HK-2 (cell line): Measurements from ENCODE around the gene THRB.
A peak's percentile ranks its signal among the peaks of the same experiment; 100 is the strongest.

Source experiments
- DNase-seq: peaks from one replicate; pipeline ENCODE4 v3.0.0-alpha.2; 2018; ENCODE audit not compliant: unreplicated experiment

The THRB gene

DNA sequence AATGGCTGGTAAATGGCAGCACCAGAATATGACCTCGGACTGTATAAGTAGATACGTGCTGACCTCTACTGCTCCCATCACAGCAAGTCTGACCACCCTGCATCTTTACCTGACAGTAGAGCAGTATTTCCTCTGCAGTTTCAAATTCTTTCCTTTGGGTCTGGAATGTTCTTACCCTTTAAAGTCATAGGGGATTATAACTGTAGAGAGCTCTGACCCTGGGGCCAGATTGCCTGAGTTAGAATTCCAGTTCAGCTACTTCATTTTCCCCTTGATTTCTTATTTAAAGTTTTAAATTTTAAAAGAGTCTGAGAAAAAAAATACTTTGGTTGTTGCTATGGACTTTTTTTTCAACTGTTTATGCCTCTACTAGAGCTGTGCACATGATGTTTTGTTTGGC lies 311.9 kb downstream of the THRB start:
- DNase-seq: no peak

DNA sequence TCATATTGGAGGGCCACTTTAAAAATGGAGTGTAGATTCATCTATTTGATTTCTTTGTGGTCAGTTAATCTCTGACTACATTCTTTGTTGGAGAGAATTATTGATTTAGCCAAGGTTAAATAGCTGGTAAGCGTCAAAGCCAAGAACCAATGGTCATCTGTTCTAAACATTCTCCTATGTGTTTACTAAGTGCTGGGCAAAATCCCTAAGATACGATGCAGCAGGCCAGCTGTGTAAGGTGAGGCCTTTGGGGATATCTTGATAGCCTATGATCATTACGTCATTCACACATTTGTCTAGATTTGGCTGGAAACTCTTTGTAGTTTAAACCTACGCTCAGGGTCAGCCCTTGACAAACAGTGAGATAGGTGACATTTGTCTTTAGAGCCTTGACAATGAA lies 313.4 kb downstream of the THRB start:
- no peak for DNase-seq

DNA sequence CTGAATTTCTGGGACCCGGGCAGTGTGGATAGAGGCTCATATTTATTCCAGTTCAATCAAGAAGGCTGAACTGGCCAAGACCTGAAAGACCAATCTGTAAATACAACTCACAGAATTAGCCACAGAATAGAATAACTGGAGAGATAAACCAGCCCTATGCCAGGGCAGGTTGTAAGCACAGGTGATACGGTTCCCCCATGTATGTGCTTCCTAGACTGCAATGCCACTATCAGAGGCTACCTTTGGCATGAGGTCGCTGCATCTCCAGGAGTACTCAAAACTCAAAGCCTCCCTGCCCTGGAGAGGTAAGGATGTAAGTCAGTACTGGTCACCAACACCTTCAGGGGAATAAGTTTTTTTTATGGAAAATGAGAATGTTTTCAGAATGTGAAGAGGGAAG lies 314.0 kb downstream of the THRB start:
- DNase-seq: no peak

DNA sequence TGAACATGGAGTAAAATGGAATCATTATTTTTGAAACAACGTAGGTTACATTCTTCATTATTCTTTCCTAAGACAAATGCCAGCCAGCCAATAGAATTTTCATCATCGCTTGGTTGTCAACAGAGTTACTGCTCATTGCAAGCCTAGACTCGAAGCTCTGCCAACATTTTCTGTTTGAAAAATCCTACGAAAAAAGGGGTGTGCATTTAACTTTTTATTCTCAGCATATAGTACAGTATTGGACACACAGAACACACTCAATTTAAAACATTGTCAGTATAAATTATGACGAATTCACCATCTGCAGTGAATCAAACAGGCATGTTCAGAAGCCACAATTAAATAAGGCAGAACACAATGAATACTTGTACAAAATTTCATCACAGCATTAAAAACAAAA lies 317.4 kb downstream of the THRB start:
- DNase-seq: no peak

DNA sequence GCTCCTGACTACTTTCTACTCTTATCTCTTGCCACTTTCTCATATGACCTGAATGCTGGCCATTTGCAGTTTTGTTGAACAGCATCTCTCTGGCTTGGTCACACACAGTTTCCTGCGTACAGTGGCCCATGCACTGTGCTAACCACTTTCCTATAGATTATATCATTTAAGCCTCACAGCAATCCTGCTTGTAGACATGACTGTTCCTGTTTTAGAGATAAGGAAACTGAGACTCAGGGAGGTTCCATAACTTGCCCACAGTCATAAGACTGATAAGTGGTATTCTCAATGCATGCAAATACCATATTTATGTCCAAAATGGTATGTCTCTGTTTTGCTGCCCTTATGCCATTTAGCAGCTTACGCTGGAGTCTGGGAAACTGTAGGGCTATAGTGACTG lies 320.0 kb downstream of the THRB start:
- no peak for DNase-seq

DNA sequence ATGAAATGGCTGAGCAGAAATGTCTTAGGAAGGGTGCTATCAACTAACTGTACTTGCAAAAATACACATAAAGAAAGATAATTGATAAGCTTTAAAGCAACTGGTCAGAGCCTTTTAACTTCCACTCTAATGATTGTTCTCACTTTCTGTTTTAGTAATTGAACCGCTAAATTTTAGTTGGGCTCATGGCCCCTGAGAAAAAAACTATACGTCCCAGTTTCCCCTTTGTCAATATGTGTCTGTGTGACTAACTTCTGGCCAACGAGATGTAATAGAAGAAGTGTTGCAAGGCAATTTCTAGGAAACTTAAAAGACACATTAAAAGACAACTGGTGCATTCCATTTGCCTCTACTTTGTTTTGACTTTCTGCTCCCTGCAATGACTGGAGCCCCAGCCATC lies 325.7 kb downstream of the THRB start:
- no peak for DNase-seq

DNA sequence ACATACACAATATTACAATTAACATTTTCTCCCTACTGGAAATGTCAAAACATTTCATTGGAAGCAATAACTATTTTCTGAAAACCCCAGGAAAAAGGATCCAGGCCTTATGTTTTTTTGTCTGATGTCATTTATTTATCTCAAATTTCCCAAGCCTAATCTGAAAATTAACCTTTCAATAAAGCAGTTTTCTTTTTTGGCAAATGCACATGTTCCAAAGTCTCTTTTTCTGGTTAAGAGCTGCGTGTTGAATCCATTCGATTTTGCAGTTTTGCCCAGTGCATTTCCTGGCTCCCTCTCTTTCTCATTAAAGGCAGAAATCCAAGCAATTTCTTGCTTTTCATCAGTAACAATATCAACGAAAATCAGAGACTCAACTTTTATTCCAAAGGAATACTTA lies 327.2 kb downstream of the THRB start:
- DNase-seq: no peak

DNA sequence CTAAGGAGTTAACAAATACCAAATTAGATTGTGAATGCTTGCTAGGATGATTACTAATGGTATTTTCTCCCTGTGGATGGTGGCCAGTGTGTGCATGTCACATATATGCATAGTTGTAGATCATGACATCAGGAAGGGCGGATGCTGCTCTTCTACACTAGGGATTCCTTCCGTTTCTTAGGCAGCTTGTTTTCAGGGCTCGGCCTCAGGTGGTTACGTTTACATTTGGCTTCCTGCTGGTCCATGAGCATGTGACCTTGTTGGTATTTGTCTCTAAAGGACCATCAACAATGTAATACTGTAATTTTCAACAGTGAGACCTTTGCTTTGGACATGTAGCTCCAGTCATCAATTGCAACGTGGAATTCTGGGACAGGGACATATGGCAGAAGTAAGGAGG lies 328.1 kb downstream of the THRB start:
- no peak for DNase-seq

DNA sequence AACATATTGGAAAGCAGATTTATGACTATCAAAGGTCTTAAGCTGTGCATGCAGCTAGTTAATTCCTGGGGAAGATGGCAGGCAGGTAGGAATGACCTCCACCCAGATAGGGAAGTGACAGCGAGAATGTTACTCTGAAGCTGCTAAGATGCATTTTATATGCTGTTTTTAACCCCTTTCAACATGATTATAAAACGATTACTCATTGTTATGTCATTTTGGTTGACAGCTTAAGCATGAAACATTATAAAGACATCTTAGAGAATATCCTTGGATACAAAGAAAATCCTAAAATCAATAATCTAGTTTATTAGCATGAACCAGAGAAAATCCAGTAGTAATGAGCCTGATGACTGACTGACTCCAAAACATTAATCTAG lies 329.1 kb downstream of the THRB start:
- no peak for DNase-seq

DNA sequence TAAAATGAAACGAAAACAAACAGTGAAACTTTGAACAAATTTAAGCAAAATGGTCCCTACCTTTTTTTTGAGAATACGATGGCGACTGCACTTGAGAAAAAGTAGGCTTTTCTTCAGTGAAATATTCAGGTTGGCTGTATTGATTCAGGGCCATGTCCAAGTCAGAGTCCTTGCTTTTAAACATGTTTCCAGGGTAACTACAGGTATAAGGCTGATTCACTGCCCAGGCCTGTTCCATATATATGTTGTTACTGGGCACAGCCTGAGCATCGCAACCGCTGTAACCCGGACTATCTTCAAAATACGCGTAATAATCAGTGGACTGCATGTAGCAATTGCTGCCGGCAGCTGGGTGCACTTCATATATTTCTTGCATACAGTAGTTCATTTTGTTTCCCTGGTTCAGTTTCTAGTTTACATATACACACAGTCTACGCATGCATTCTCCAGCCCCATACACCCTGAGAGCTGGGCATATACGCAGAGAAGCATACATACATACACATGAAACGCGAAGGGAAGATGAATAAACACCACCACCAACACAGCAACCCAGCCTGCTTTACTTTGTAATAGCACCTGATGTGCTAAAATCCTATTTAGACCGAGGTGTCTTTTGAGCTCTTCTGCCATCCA lies 329.6 kb downstream of the THRB start:
- DNase-seq: no peak

DNA sequence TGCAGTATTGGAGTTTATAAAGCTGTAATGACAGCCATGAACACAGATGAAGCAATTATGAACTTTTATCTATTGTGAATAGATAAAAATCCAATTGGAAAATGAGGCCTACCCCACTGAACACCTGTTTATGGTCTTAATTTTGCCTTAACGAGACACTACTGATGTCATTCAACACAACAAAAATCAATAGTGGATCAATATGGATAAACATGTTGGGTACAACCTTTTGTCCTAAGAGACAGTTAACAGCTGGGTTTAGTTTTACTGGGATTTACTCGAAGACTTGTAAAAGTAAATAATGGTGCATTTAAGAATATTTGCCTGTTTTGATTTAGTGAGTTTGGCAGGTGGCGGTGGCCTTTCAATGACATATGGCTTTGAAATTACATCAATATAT lies 331.7 kb downstream of the THRB start:
- no peak for DNase-seq

DNA sequence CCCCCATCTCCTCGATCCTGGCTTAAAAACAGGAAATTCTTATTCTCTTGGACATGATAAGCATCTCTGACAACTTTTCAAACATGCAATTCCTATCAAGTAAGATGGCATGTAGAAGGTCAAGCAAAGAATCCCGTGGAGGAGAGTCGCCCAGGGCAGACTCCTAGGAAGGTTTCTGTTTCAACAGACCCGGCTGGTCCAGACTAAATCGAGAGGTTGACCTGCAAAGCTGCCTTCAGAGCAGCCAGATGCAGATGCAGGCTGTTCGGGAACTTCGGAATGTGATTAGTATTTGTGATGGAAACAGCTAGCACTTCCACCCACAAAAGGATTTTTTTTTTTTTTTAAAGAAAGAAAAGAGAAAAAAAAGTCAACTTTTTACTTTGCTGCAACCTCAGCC lies 332.8 kb downstream of the THRB start:
- DNase-seq: no peak

DNA sequence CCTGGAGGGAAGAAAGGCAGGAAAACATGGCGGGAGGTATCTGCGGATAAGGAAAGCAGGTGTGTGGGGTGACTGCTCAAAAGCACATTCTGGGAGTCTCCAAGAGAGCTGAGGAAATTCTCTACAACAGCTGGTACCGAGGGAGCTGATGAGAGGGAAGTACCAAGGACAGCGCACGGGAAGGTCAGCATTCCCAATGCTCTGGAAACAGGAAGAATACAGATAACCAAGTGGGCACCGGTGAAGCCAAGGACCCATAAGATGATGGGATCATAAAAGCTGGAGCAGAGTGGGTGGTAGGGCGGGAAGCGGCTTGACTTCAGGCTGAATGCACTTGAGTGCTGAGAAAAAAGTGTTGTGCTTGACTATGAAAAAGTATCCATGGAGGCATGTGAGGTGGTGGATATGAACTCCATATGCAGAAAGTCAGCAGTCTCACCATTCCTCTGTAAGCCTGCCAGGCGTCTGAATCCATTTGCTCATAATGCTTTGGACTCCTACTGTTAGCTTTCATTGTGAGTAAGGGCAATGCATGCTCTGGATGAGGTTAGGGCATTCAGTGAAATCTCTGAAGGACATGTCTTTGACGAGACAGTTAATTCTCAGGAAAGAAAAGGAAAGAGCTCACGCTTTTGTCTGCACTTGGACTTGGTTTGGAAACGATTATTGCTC lies 334.1 kb downstream of the THRB start:
- no peak for DNase-seq

DNA sequence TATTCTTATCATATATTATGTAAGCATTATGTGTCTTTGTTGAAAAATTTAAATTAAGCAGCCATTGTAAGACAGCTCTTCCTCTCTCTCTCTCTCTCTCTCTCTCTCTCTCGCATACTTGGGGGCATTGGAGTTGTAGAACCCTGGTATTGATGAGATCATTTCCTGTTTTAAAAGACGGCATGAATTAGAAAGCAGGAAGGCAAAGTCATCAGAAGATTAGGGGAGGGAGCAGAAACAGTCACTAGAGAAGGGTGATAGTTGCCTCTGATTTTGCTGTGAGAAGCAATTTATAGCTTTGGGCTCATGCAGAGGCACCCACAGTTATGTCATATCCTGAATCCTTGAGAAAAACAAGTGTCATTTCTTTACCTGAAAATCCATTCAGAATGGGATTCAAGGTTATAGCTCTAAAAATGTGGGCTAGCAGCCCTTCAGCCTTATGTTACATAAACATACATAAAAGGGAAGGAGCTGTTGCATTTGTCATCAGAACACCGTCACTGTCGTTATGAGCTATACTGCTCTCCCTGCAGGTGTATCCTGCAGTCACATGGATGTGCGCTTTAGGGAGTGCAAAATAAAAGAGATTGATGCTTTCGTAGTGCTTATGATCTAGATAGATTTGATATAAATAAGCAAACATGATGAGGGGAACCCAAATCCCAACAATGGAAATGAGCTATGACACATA lies 335.7 kb downstream of the THRB start:
- DNase-seq: no peak

DNA sequence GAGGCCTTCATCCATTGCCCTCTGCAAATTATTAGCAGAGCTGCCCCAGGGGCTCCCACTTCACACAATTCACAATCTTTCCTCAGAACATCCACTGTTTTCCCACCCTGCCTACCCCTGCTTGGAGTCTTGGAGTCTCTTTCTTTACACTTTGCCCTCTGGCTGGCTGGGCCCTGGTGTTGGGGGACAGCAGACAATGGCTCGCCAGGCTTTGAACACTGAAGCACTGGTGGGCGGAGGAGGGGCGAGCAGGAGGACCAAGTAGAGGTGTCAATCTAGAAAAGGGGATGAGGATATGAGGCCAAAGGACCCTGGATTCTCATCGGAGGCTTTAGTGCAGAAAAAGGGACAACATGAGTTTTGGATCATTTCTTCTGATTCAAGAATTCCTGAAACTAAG lies 337.5 kb downstream of the THRB start:
- DNase-seq: no peak

DNA sequence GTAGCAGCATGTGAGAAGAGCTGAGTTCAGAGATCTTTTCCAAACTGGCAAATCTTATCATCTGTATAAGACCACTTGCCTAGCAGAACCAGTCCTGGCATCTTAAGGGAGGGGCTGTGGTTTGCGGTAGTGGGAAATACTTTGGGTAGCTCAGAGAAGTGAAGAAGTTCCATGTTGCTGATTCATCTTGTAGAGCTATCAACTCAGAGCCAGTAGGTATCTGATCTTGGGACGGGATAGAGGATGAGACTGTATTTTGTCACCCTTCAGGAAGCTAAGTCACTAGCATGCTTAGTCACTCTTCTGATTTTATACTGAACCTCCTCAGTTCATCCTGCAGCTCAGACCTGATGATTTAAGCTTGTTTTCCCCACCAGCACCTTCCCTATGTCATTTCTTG lies 338.2 kb downstream of the THRB start:
- DNase-seq: peak; percentile 49

DNA sequence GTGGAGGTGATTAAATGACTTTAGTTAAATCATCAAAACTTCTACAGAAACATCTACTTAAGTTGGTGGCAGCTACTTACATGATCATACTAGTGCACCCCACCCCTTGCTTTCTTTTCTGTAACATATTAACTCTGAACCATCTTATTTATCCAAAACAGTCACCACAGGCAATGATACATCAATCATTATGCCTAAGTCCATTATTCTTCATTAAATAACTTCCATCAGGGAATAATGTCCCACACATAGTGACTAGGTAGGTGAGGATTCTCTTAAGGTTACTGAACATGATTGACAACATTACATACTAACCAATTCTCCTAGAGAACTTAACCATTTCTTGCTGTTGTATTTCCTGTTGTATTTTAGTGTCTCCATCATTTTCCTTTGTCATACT lies 339.4 kb downstream of the THRB start:
- no peak for DNase-seq

DNA sequence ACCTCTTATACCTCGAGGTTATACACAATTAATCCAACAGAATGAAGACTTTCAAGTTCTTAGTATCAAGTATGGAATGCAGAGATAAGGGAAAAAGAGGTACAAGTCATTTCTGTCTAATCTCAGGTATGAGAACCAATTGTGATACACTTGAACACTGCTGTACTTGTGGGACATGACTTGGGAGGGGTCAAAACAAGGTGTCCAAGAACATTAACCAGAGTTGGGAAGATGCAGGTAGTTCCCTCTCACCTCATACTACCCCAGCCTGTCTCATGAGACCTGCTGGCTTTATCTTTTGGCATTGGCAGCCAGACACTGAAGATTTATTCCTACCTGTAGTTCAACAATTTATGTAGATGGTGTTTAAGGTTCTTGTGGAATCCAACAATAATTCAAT lies 339.9 kb downstream of the THRB start:
- no peak for DNase-seq

DNA sequence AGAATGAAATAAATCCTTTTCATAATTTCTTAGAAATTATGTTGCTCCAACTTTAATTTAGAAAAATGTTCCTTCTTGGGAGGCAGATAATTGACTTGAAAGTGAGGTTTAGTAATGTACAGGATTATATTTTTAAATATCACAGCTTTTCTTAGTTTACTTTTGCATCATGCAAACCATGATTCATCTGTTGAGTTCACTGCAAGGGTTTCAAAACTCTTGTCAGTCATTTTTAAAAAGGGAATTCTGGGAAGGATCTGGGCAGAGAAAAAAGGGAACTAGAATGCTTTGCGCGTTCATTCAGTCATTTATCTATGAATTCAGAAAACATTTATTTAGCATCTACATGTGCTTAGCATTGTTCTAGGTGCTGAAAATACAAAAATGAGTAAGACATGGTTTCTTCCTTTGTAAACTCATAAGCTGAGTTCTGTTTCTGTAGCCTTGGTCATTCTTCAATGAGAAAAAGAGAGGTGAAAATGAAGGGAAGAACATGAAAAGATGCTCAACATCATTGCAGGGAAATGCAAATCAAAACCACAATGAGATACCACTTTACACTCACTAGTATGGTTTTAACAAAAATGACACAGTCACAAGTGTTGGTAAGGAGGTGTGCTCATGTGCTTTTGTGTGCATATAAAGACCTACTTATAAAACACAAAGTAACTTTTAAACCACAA lies 340.5 kb downstream of the THRB start:
- DNase-seq: no peak

DNA sequence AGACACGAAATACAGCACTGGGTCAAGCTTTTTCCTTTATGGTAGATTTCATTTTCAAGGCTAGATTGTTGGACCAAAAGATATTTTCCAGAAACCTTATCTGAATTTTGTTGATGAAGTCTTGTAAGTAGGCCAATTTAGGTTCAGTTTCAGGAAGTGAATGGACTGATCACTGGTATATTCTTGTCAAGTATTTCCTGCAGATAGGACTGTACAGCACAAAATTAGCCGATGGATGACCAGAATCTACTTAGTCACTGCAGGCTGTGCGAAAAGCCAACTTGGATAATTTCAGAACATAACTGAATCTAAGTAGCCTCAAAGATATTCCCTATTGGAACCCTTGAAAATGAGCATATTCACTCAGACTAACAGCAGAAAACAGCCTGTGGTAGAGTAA lies 343.1 kb downstream of the THRB start:
- DNase-seq: no peak

DNA sequence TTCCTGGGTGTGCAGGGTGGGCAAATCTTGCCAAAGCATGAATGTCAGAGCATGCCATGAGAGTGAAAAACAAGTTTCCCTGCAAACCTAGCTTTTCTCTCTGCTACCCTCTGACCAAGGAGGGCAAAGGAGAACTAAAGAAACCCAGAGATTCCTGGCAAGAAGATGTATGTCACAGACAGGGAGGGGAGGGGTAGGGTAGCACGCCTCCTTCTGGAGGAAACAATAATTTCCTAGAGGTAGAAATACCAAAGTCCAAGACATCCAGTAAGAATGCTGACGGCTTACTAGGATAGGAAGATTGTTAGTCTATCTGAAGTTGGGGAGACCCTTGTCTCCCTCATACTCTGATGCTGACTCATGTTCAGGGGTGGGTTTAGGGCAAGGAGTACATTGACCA lies 345.6 kb downstream of the THRB start:
- no peak for DNase-seq

DNA sequence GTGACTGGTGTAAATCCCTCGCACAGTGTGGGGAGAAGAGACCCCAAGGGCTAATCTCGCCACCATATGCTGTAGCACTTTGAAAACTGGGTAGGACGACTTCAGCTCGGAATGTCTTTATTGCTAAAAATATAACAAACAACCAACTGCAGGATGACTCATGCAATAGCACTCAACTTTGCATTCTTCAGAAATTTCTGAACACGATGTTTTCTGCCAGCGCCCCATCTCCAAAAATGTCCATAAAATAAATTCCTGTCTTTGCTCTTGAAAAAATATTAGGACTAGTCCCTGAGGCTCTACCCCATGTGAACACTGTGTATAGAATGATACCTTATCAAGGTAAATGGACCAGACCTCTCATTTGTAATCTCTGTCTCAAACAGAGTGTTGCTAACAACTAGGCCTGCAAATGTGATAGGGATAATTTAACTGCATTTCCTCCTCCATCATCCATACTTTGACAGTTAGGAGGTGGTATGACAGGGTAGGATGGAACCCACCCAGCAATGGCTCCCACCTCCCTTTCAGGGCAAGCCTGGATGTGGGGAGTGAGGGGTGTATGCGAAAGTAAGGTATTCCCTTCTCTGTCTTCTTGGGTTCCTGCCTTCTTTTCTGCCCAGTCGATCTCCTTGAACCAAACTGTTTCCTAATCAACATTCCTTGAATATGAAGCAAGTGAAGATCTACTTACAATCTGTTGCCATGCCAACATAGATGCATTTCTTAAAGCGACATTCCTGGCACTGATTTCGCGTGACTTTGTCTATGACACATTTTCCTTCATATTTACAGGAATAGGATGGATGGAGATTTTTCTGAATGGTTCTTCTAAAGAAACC lies 348.4 kb downstream of the THRB start:
- DNase-seq: no peak
